K562 (cell line): ENCODE results near the gene ZNF768. TPM values are rescaled to one million over a fixed set of nuclear protein-coding genes. Genes with fewer than 3 reads are reported as not detected.
A peak's percentile ranks its signal among the peaks of the same experiment; 100 is the strongest.

Source experiments
- ATAC-seq: fragments of 200-7000 bp; cut with Tn5 transposase; 3 replicates; pipeline ENCODE4 v1.9.1; 2020; ENCODE audit warnings: moderate library complexity
- BruUV-seq: library from RNA; stranded (reverse); fragments of 400-500 nt; replicated peaks from 2 replicates; lab custom pipeline; 2021; lab: Mats Ljungman, UMichigan
- CTCF ChIA-PET: fragments of 300-600 bp; formaldehyde crosslinking; extraction: SDS; loops from one replicate; lab custom pipeline; 2021; ENCODE audit warnings: low intra/inter-chr PET ratio; lab: Yijun Ruan, JAX
- POLR2A ChIA-PET: fragments of 300-600, 350-650 bp; sonication (Branson Sonifier 250); formaldehyde crosslinking; extraction: SDS; loops from one replicate; lab custom pipeline; 2021; ENCODE audit warnings: antibody characterized with exemption, inconsistent platforms; lab: Yijun Ruan, JAX
- DNase-seq, 4 experiments: peaks; one replicate each; pipeline versions ENCODE4 v3.0.0 to v3.0.0-alpha.2; 2011 to 2018; ENCODE audit warnings: low spot score in 3 of 4, mixed read lengths in 3 of 4; ENCODE audit errors: extremely low read depth in 1 of 4
- FAIRE-seq: peaks from 2 replicates; lab custom pipeline; 2011; peaks lifted over from hg19 to GRCh38; lab: Jason Lieb, UNC
- H2AFZ ChIP-seq: 2 replicates; pipeline ENCODE4 v1.6.0; 2011; ENCODE audit warnings: low read depth, low read length, control low read depth, inconsistent platforms
- H3K27ac ChIP-seq: fragments of 200-600 bp; 3 replicates; pipeline ENCODE4 v1.8.0; 2011; ENCODE audit warnings: low read depth, mild to moderate bottlenecking, control low read depth, inconsistent platforms, low read length, moderate library complexity, mixed read lengths; ENCODE audit errors: extremely low read depth
- H3K27me3 ChIP-seq, 2 experiments: fragments of 300-600 bp in 1 of 2; 2 replicates in 1 of 2; 3 replicates in 1 of 2; pipeline versions ENCODE4 v1.6.0 to v1.8.0; 2011; ENCODE audit warnings: inconsistent platforms in 2 of 2, low read length in 2 of 2, mild to moderate bottlenecking in 1 of 2, mixed read lengths in 1 of 2, moderate library complexity in 1 of 2; ENCODE audit not compliant: control insufficient read depth in 2 of 2, insufficient read depth in 2 of 2
- H3K36me3 ChIP-seq: fragments of 300-600 bp; 3 replicates; pipeline ENCODE4 v1.8.0; 2011; ENCODE audit warnings: mild to moderate bottlenecking, low read length, inconsistent platforms; ENCODE audit not compliant: control insufficient read depth, insufficient read depth
- H3K4me1 ChIP-seq, 2 experiments: fragments of 200-600 bp in 1 of 2; replicated peaks in 1 of 2; 2 replicates in 1 of 2; 3 replicates in 1 of 2; pipeline versions ENCODE4 v1.5.1 to v1.8.0; 2011; ENCODE audit warnings: inconsistent platforms in 2 of 2, low read length in 2 of 2, mild to moderate bottlenecking in 1 of 2, mixed read lengths in 1 of 2, moderate library complexity in 1 of 2; ENCODE audit not compliant: control insufficient read depth in 2 of 2, insufficient read depth in 2 of 2
- H3K4me2 ChIP-seq: 2 replicates; pipeline ENCODE4 v1.6.1; 2011; ENCODE audit warnings: low read length, control low read depth, inconsistent platforms, mixed read lengths; ENCODE audit not compliant: insufficient read depth
- H3K4me3 ChIP-seq: fragments of 200-600 bp; sonication (generic), shearing (Covaris generic); 2 replicates; pipeline ENCODE4 v1.5.1; 2016; ENCODE audit warnings: control low read depth, inconsistent platforms
- H3K79me2 ChIP-seq: fragments of 200-600 bp; 3 replicates; pipeline ENCODE4 v1.8.0; 2011; ENCODE audit warnings: low read length, inconsistent platforms; ENCODE audit not compliant: control insufficient read depth, insufficient read depth
- H3K9ac ChIP-seq, 2 experiments: 2 replicates each; pipeline versions ENCODE4 v1.6.0 to v1.6.1; 2011; ENCODE audit warnings: low read depth in 2 of 2, low read length in 2 of 2, control low read depth in 1 of 2, inconsistent platforms in 1 of 2, mild to moderate bottlenecking in 1 of 2, mixed read lengths in 1 of 2; ENCODE audit not compliant: insufficient read depth in 1 of 2
- H3K9me1 ChIP-seq: one replicate; pipeline ENCODE4 v1.6.0; 2011; ENCODE audit warnings: inconsistent platforms, mild to moderate bottlenecking, low read length, moderate library complexity; ENCODE audit not compliant: control insufficient read depth, insufficient read depth
- H3K9me3 ChIP-seq: replicated peaks from 2 replicates; pipeline ENCODE4 v1.5.1; 2011; ENCODE audit warnings: low read depth, low read length, inconsistent platforms; ENCODE audit not compliant: control insufficient read depth, insufficient read depth
- H4K20me1 ChIP-seq: replicated peaks from 2 replicates; pipeline ENCODE4 v1.6.1; 2011; ENCODE audit warnings: low read length, inconsistent platforms, mixed read lengths; ENCODE audit not compliant: control insufficient read depth, insufficient read depth
- NFIC ChIP-seq: fragments of 450-650 bp; IDR thresholded peaks from 2 replicates; pipeline ENCODE4 v1.6.1; 2017; ENCODE audit warnings: mild to moderate bottlenecking, inconsistent platforms
- NR2C1 ChIP-seq, 2 experiments: fragments of 450-650 bp; IDR thresholded peaks; 2 replicates each; pipeline ENCODE4 v1.6.1; 2017; ENCODE audit warnings: mild to moderate bottlenecking in 2 of 2, antibody characterized with exemption in 1 of 2, inconsistent platforms in 1 of 2, missing compliant biosample characterization in 1 of 2, missing genetic modification characterization in 1 of 2
- ZNF253 ChIP-seq: fragments of 250-450 bp; sonication (Bioruptor Pico); conservative IDR thresholded peaks from 2 replicates; pipeline ENCODE4 v1.6.1; 2021; ENCODE audit warnings: mild to moderate bottlenecking
- WGBS: fragments of 100-300 bp; shearing (Covaris generic); methylation state at CpG from one replicate; pipeline ENCODE4 v1.1.6; 2016; ENCODE audit warnings: low coverage, mixed read lengths; ENCODE audit not compliant: insufficient coverage; ENCODE audit errors: missing lambda C conversion rate; 5-methylcytosine and 5-hydroxymethylcytosine counted together
- in situ Hi-C: fragments of 300-500 bp; cut with MboI; formaldehyde crosslinking; loops from 4 replicates; pipeline ENCODE4 v1.15.0; 2018; ENCODE audit warnings: inconsistent platforms, mixed read lengths
- intact Hi-C: fragments of 100-400 bp; cut with micrococcal nuclease; formaldehyde crosslinking; loops from 2 replicates; pipeline ENCODE4 v1.14.2; 2022
- polyA plus RNA-seq, 8 experiments: library from polyadenylated mRNA; depleted of rRNA in 4 of 8; stranded (reverse) in 5 of 8; unstranded in 3 of 8; fragments of >200 nt; fragmentation: Nextera tagmentation in 2 of 8; fragmentation: Illumina TruSeq in 1 of 8; extraction: Ambion mirVana in 2 of 8; extraction: Trizol in 1 of 8; gene quantifications; 2 replicates each; pipeline versions ENCODE4 v1.2.1 to v1.2.3, GENCODE V29; 2011 to 2014; ENCODE audit warnings: inconsistent platforms in 1 of 8, missing spikeins in 1 of 8
- total RNA-seq, 7 experiments: library from RNA; depleted of rRNA in 6 of 7; stranded (reverse); fragments of >200 nt in 6 of 7; fragmentation: Illumina TruSeq in 2 of 7; extraction: Trizol in 2 of 7; gene quantifications; 2 replicates each; pipeline versions ENCODE4 v1.2.1 to v1.2.3, GENCODE V29; 2011 to 2021; ENCODE audit warnings: low replicate concordance in 1 of 7
- TF ChIP-seq, protein P1 (sequence below): sonication (generic); formaldehyde crosslinking; IDR thresholded peaks from 2 replicates; pipeline ENCODE4 v1.8.1; 2023; ENCODE audit warnings: mild to moderate bottlenecking, missing genetic modification reagents

ZNF768 gene
- total and polyA plus RNA-seq, 9 of the 15 experiments (the other 6 are each of a cell fraction or from before 2014, with no cell fraction given) = 0.13 to 50.7 (median 26.9) TPM

DNA sequence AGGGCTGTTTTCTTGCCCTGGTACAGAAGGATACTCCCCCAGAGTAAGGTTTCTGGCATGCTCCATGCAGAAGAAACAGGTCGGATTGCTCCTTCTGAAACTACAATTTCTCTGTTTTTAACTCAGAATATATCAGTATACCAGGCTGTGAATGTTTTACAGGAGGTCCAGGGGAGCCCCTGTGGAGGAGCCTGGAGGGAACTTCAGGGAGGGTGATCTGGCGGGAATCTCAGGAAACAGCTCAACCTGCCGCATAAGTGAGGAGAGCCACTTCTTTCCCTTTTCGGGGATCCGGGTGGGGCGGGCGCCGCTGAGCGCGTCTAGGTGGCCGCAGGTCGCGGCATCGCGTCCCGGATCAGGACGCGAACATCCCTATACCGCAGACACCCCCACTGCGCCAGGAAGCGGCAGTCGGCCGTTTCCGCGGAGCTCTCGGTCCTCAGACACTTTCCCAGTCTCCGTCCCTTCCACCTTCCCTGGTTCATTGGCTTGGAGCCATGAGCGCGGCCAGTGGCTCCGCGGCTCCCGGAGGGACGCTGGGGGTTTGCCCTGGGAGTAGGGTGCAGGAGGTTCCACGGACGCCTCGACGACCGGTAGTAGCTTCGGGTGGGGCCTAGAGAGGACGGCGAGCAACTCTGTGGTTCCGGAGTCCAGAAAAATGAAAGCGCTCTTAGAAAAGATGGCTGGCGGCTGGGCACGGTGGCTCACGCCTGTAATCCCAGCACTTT, 34.9 kb upstream of the ZNF768 start:
- FAIRE-seq (no peak), ATAC-seq (no peak), DNase-seq (no peak)
- intact Hi-C loops (no loop called here), in situ Hi-C loops (no loop called here)
- no peaks in the 10 kb centered on the region for H3K27me3 ChIP-seq
- H3K4me3 ChIP-seq = no peak overlapping the region
- TF ChIP-seq NR2C1 (IDR thresholded peaks at IDR 0.05) = no peak
- TF ChIP-seq NR2C1 (tag; IDR thresholded peaks at IDR 0.05) = no peak
- TF ChIP-seq, protein P1, sequence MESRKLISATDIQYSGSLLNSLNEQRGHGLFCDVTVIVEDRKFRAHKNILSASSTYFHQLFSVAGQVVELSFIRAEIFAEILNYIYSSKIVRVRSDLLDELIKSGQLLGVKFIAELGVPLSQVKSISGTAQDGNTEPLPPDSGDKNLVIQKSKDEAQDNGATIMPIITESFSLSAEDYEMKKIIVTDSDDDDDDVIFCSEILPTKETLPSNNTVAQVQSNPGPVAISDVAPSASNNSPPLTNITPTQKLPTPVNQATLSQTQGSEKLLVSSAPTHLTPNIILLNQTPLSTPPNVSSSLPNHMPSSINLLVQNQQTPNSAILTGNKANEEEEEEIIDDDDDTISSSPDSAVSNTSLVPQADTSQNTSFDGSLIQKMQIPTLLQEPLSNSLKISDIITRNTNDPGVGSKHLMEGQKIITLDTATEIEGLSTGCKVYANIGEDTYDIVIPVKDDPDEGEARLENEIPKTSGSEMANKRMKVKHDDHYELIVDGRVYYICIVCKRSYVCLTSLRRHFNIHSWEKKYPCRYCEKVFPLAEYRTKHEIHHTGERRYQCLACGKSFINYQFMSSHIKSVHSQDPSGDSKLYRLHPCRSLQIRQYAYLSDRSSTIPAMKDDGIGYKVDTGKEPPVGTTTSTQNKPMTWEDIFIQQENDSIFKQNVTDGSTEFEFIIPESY (CRISPR knock-in tag) = peak; percentile 73
- TF ChIP-seq NFIC = 0 out of 2 replicates have a peak, but pooled peaks have one; percentile 17
- TF ChIP-seq ZNF253 (CRISPR knock-in tag) = no peak
- no peak overlapping the region for H2AFZ ChIP-seq
- H3K36me3 ChIP-seq = peaks cover 2% of the 10 kb centered on the region; the same call in 1 of the 3 replicates
- H3K79me2 ChIP-seq = peaks cover 16% of the 10 kb centered on the region
- BruUV-seq = no TSS peak
- POLR2A ChIA-PET = interaction anchor here (0.5 to 0.8 kb wide), 2 partner anchors 89 to 100 kb away, joined by 3 read pairs; no protein-coding TSS in a partner anchor
- no peak overlapping the region for H3K4me2 ChIP-seq
- no peaks in the 10 kb centered on the region for H3K9me1 ChIP-seq
- CTCF ChIA-PET = no interaction called here
- 94% methylated on average over 41 of the region's 46 CpGs for WGBS
- peaks cover 13 to 39% of the 10 kb centered on the region in 2 experiments; a peak in 4 of 5 replicates for H3K4me1 ChIP-seq
- no peak overlapping the region for H3K27ac ChIP-seq
- H3K9ac ChIP-seq = no peak overlapping the region; a peak in 1 of 4 replicates
- H4K20me1 ChIP-seq = no peaks in the 10 kb centered on the region
- H3K9me3 ChIP-seq = no peaks in the 10 kb centered on the region
